ENCODE data around the gene TNFRSF21.

GRCh38 chr6:47299965-47300364 lies 9.7 kb downstream of the TNFRSF21 start:
- TF ChIP-seq, protein P1, sequence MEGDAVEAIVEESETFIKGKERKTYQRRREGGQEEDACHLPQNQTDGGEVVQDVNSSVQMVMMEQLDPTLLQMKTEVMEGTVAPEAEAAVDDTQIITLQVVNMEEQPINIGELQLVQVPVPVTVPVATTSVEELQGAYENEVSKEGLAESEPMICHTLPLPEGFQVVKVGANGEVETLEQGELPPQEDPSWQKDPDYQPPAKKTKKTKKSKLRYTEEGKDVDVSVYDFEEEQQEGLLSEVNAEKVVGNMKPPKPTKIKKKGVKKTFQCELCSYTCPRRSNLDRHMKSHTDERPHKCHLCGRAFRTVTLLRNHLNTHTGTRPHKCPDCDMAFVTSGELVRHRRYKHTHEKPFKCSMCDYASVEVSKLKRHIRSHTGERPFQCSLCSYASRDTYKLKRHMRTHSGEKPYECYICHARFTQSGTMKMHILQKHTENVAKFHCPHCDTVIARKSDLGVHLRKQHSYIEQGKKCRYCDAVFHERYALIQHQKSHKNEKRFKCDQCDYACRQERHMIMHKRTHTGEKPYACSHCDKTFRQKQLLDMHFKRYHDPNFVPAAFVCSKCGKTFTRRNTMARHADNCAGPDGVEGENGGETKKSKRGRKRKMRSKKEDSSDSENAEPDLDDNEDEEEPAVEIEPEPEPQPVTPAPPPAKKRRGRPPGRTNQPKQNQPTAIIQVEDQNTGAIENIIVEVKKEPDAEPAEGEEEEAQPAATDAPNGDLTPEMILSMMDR (IDR thresholded peaks at IDR 0.05; ENCODE audit: low read length), result no peak
- TF ChIP-seq EZH2phosphoT487 (IDR thresholded peaks at IDR 0.05; ENCODE audit: low read length) (no peak), EZH2 (optimal IDR thresholded peaks at IDR 0.05; ENCODE audit: low read depth, low read length) (no peak)
